Nephron (organoid): ENCODE data around the gene AATF.

ENCODE experiments used
- H3K27ac Mint-ChIP-seq, 3 experiments: 2 replicates each; pipeline ENCODE4 v1.8.0; 2020; ENCODE audit warnings: mixed read lengths in 3 of 3, mild to moderate bottlenecking in 2 of 3, moderate library complexity in 1 of 3
- H3K27me3 Mint-ChIP-seq: 2 replicates; pipeline ENCODE4 v1.8.0; 2021; ENCODE audit warnings: low read depth, mild to moderate bottlenecking, moderate library complexity, mixed read lengths
- H3K36me3 Mint-ChIP-seq: 2 replicates; pipeline ENCODE4 v1.8.0; 2020; ENCODE audit warnings: low read depth, mixed read lengths
- H3K4me1 Mint-ChIP-seq: 2 replicates; pipeline ENCODE4 v1.8.0; 2020; ENCODE audit warnings: mixed read lengths
- H3K4me3 Mint-ChIP-seq, 3 experiments: 2 replicates each; pipeline ENCODE4 v1.8.0; 2020; ENCODE audit warnings: mild to moderate bottlenecking in 3 of 3, mixed read lengths in 3 of 3, moderate library complexity in 2 of 3
- H3K9me3 Mint-ChIP-seq: 2 replicates; pipeline ENCODE4 v1.8.0; 2020; ENCODE audit warnings: mixed read lengths
- TF ChIP-seq, protein P1 (sequence below), 3 experiments: fragments of 200-600 bp; sonication (generic); IDR thresholded peaks; one replicate each; pipeline ENCODE4 v1.5.0; 2021; ENCODE audit warnings: antibody characterized with exemption in 3 of 3; ENCODE audit not compliant: unreplicated experiment in 3 of 3

AATF gene

GRCh38 chr17:36926701-36927100 is 22.1 kb upstream of the AATF start:
- H3K9me3 Mint-ChIP-seq: no peaks in the 10 kb centered on the region
- no peak overlapping the region for H3K4me3 Mint-ChIP-seq
- H3K27ac Mint-ChIP-seq: peak overlapping the region in 1 of 3 experiments; percentile 64
- TF ChIP-seq, protein P1, sequence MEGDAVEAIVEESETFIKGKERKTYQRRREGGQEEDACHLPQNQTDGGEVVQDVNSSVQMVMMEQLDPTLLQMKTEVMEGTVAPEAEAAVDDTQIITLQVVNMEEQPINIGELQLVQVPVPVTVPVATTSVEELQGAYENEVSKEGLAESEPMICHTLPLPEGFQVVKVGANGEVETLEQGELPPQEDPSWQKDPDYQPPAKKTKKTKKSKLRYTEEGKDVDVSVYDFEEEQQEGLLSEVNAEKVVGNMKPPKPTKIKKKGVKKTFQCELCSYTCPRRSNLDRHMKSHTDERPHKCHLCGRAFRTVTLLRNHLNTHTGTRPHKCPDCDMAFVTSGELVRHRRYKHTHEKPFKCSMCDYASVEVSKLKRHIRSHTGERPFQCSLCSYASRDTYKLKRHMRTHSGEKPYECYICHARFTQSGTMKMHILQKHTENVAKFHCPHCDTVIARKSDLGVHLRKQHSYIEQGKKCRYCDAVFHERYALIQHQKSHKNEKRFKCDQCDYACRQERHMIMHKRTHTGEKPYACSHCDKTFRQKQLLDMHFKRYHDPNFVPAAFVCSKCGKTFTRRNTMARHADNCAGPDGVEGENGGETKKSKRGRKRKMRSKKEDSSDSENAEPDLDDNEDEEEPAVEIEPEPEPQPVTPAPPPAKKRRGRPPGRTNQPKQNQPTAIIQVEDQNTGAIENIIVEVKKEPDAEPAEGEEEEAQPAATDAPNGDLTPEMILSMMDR (IDR thresholded peaks at IDR 0.05; ENCODE audit: unreplicated experiment in 3 of 3): no peak
- no peaks in the 10 kb centered on the region for H3K36me3 Mint-ChIP-seq
- peaks cover 82% of the 10 kb centered on the region for H3K27me3 Mint-ChIP-seq
- peaks cover 55% of the 10 kb centered on the region for H3K4me1 Mint-ChIP-seq

DNA sequence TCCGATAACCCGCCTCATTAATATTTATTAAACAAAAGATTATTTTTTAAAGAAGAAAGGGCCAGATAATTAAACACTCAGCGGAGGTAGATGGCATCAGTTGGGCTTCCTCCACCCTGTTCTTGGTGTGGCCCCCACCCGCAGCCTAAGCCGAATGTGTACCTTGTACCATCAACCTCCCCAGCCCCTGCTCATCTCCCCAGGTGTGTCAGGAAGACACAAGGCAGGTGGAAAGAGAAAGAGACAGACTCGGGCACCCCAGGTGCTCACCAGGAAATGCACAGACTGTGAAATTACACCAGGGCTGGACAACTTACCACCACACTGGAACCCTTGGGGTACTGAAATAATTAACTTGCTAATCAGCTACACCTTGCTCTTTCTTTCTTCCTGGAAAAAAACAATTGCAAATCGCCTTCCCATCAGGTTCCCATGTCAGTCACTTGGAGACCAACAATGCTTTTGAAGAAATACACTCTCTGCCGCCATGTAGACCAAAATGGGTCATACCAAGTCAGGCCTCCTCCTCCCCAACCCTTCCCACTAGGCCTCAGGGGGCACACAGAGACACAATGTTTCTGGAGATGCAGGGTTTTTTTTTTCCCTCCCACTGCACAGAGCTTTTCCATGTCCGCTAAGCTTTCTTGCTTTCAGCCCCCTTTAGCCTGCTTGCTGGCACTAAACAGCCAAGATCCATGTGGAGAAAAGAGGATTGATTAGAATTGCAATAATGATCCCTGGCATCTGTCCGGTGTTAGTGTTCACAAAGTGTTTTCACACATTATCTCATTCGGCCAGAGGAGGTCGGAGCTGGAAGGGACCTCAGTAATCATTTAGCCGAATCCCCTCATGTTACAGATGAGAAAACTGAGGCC is 20.0 kb upstream of the AATF start:
- Mint-ChIP-seq H3K27me3 (peaks cover 91% of the 10 kb centered on the region), H3K4me1 (peaks cover 62% of the 10 kb centered on the region)
- TF ChIP-seq, protein P1 (IDR thresholded peaks at IDR 0.05; ENCODE audit: unreplicated experiment in 3 of 3): no peak

GRCh38 chr17:36929851-36930582 is 18.7 kb upstream of the AATF start:
- H3K27ac Mint-ChIP-seq: peak overlapping the region; percentile 8 to 85 (median 59)
- no peaks in the 10 kb centered on the region for H3K36me3 Mint-ChIP-seq
- H3K4me3 Mint-ChIP-seq: peak overlapping the region; percentile 9 to 59 (median 16)
- H3K4me1 Mint-ChIP-seq: peaks cover 67% of the 10 kb centered on the region
- peaks cover 99% of the 10 kb centered on the region for H3K27me3 Mint-ChIP-seq
- peaks cover 3% of the 10 kb centered on the region for H3K9me3 Mint-ChIP-seq
- TF ChIP-seq, protein P1 (IDR thresholded peaks at IDR 0.05; ENCODE audit: unreplicated experiment in 3 of 3): no peak

More for the DNA sequence above, 20.0 kb upstream of the AATF start:
- peaks cover 3% of the 10 kb centered on the region for H3K9me3 Mint-ChIP-seq
- H3K27ac Mint-ChIP-seq: peak overlapping the region; percentile 39 to 85 (median 59)
- H3K36me3 Mint-ChIP-seq: no peaks in the 10 kb centered on the region
- H3K4me3 Mint-ChIP-seq: peak overlapping the region; percentile 11 to 30 (median 21)

- Mint-ChIP-seq H3K9me3 (peaks cover 3% of the 10 kb centered on the region), H3K4me3 (peak overlapping the region in 2 of 3 experiments; percentile 6 to 59), H3K36me3 (no peaks in the 10 kb centered on the region), H3K4me1 (peaks cover 68% of the 10 kb centered on the region), H3K27ac (peak overlapping the region in 2 of 3 experiments; percentile 8 to 85), H3K27me3 (peaks cover 99% of the 10 kb centered on the region)
- TF ChIP-seq, protein P1 (IDR thresholded peaks at IDR 0.05; ENCODE audit: unreplicated experiment in 3 of 3): no peak
Measured at GRCh38 chr17:36930583-36930900, 18.2 kb upstream of the AATF start.

DNA sequence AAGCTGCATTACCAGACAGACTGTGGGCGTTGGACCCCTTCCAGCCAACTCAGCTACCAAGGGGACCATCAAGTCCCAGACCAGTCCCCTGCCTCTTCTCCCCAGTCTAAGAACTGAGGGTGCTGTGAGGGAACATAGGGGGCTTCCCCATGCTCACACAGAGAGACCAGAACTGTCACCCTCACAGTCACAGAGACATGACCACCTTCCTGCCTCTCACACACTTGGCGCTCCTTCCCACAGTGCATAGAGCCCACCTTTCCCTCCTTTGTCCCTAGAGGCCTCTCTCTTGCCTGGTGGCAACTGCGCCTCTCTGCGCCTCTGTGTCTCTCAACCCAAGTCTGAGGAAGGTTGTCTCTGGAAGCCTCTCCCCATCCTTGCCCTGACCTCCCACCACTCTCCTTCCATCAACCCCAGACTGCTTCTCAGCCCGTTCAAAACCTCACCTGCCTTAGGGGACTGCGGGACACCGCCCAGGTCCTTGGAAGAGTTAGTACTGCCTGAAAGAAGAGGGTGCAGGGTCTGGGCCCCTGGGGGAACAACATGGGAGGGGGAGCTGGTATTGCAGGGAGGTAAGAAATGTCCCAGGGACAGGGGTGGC is 17.6 kb upstream of the AATF start:
- peaks cover 3% of the 10 kb centered on the region for H3K9me3 Mint-ChIP-seq
- H3K36me3 Mint-ChIP-seq: no peaks in the 10 kb centered on the region
- H3K4me3 Mint-ChIP-seq: peak overlapping the region; percentile 37 to 59 (median 46)
- peak overlapping the region; percentile 82 to 85 (median 84) for H3K27ac Mint-ChIP-seq
- peaks cover 65% of the 10 kb centered on the region for H3K4me1 Mint-ChIP-seq
- peaks cover 99% of the 10 kb centered on the region for H3K27me3 Mint-ChIP-seq
- TF ChIP-seq, protein P1 (IDR thresholded peaks at IDR 0.05; ENCODE audit: unreplicated experiment in 3 of 3): no peak
